Esophagus squamous epithelium (tissue), 5 donors: Measurements from ENCODE around the gene PPIL3. TPM values are rescaled to one million over a fixed set of nuclear protein-coding genes. Genes with fewer than 3 reads are reported as not detected.

Experiments used
- DNase-seq: peaks from one replicate; lab custom pipeline; 2025; lab: John Stamatoyannopoulos, UW
- H3K27ac ChIP-seq, 4 donors: fragments of 200-600 bp; sonication (generic); one replicate each; pipeline ENCODE4 v1.5.1; 2016 to 2019; ENCODE audit warnings: mild to moderate bottlenecking in 1 of 4
- H3K27me3 ChIP-seq, 4 donors: fragments of 200-600 bp; sonication (generic); 1 replicate in 3 of 4; 2 replicates in 1 of 4; pipeline versions ENCODE4 v1.5.1 to v1.6.0; 2017 to 2021; ENCODE audit warnings: antibody characterized with exemption in 1 of 4
- H3K36me3 ChIP-seq, 3 donors: fragments of 200-600 bp; sonication (generic); one replicate each; pipeline ENCODE4 v1.5.1; 2016 to 2019
- H3K4me1 ChIP-seq, 3 donors: fragments of 200-600 bp; sonication (generic); one replicate each; pipeline ENCODE4 v1.5.1; 2017 to 2019
- H3K4me3 ChIP-seq, 4 donors: fragments of 200-600 bp; sonication (generic); 1 replicate in 3 of 4; 2 replicates in 1 of 4; pipeline ENCODE4 v1.5.1; 2016 to 2019; ENCODE audit warnings: mild to moderate bottlenecking in 2 of 4, moderate library complexity in 1 of 4
- H3K9me3 ChIP-seq, 3 donors: fragments of 200-600 bp; sonication (generic); one replicate each; pipeline ENCODE4 v1.5.1; 2016 to 2019
- POLR2A ChIP-seq, 4 donors: fragments of 450-650 bp; IDR thresholded peaks; one replicate each; pipeline ENCODE4 v1.6.1; 2017; ENCODE audit warnings: antibody characterized with exemption in 4 of 4, mild to moderate bottlenecking in 4 of 4, moderate library complexity in 3 of 4
- WGBS, 2 donors: methylation state at CpG; one replicate each; pipeline ENCODE4 v1.1.5; 2018; 5-methylcytosine and 5-hydroxymethylcytosine counted together
- intact Hi-C: fragments of 100-400 bp; cut with DNase I; formaldehyde crosslinking; loops from one replicate; pipeline ENCODE4 v1.15.0; 2022
- small RNA-seq, 4 donors: library from RNA; depleted of rRNA; stranded (forward); fragments of <200 nt; gene quantifications; one replicate each; pipeline ENCODE3, GENCODE V24; 2016
- total RNA-seq, 4 donors: library from RNA; depleted of rRNA; stranded (reverse); fragments of >200 nt; gene quantifications; one replicate each; pipeline ENCODE4 v1.1.0, GENCODE V29; 2016
- TF ChIP-seq, protein P1 (sequence below), 6 experiments: fragments of 450-650 bp in 4 of 6; fragments of 200-600 bp in 2 of 6; sonication (generic) in 2 of 6; IDR thresholded peaks; one replicate each; pipeline ENCODE4 v1.5.1; 2016 to 2019; ENCODE audit warnings: antibody characterized with exemption in 6 of 6, mild to moderate bottlenecking in 4 of 6, moderate library complexity in 4 of 6
- donor health status: DM: yes; HTN: yes; CAD: no.

PPIL3 gene
- total RNA-seq, 4 donors from 2014 or later: 10.2 to 31.5 (median 12.8) TPM

DNA sequence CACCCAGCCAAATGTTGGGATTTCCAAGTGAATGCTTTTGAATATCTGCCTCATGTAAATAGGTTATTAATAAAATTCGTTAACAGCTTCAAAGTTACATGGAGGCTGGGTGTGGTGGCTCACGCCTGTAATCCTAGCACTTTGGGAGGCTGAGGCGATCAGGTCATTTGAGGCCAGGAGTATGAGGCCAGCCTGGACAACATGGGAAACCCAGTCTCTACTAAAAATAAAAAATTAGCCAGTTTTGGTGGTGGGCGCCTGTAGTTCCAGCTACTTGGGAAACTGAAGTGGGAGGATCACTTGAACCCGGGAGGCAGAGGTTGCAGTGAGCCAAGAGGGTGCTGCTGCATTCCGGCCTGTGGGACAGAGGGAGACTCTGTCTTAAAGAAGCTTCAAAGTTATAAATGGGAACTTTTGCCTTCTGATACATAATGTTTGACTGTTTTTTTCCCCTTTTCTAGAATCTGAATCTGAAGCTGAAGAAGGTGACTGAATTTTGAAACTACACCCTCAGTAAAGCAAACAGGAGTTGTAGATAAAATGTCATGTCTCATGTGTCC is 67.1 kb downstream of the PPIL3 start:
- no peak overlapping the region for H3K4me3 ChIP-seq
- 89 to 91% methylated on average over 6 of the region's 6 CpGs for whole genome bisulfite sequencing, 2 donors
- no peak for DNase-seq
- H3K27me3 ChIP-seq: no peaks in the 10 kb centered on the region
- no peak overlapping the region for H3K27ac ChIP-seq
- TF ChIP-seq POLR2A (IDR thresholded peaks at IDR 0.05): no peak
- TF ChIP-seq, protein P1, sequence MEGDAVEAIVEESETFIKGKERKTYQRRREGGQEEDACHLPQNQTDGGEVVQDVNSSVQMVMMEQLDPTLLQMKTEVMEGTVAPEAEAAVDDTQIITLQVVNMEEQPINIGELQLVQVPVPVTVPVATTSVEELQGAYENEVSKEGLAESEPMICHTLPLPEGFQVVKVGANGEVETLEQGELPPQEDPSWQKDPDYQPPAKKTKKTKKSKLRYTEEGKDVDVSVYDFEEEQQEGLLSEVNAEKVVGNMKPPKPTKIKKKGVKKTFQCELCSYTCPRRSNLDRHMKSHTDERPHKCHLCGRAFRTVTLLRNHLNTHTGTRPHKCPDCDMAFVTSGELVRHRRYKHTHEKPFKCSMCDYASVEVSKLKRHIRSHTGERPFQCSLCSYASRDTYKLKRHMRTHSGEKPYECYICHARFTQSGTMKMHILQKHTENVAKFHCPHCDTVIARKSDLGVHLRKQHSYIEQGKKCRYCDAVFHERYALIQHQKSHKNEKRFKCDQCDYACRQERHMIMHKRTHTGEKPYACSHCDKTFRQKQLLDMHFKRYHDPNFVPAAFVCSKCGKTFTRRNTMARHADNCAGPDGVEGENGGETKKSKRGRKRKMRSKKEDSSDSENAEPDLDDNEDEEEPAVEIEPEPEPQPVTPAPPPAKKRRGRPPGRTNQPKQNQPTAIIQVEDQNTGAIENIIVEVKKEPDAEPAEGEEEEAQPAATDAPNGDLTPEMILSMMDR (IDR thresholded peaks at IDR 0.05): no peak
- no peaks in the 10 kb centered on the region for H3K9me3 ChIP-seq
- intact Hi-C loops: no loop called here
- no peaks in the 10 kb centered on the region for H3K4me1 ChIP-seq
- H3K36me3 ChIP-seq: peaks cover 25 to 74% (median 55%) of the 10 kb centered on the region in 3 donors

Small RNA genes lying within 50 kb of the gene (small RNA-seq; reads per million reads assigned to genes)
- 0 reads per million in 4 donors for gene RF00019
- gene RNA5SP115: 0 reads per million in 4 donors
- gene RNU6-312P: 0 reads per million in 4 donors
- 0.07 to 2.2 (median 0.47) reads per million in 4 donors for gene RNU6-31P
- 0 reads per million in 4 donors for gene RNU6-762P

Other genes starting within 250 kb of the PPIL3 start
- 100 to 1,000 TPM; 129 to 303 (median 251) TPM for gene BZW1, start 77.2 kb downstream of the PPIL3 start, total RNA-seq
- 100 to 1,000 TPM in 1 of 4 donors, 10 to 100 TPM in 3; 59.4 to 161 (median 74.7) TPM for gene CLK1, start 24.4 kb downstream of the PPIL3 start, total RNA-seq
- gene NIF3L1, start 294 bp upstream of the PPIL3 start, total RNA-seq: 10 to 100 TPM; 13.5 to 24.0 (median 19.2) TPM
- 10 to 100 TPM in 3 of 4 donors, 1 to 10 TPM in 1; 6.2 to 22.5 (median 12.9) TPM for gene ORC2, start 74.6 kb upstream of the PPIL3 start, total RNA-seq
- gene HYCC2, start 182.6 kb upstream of the PPIL3 start, total RNA-seq: 10 to 100 TPM in 2 of 4 donors, 1 to 10 TPM in 2; 9.1 to 20.7 (median 11.2) TPM
- 100 to 1,000 TPM in 1 of 4 donors, 10 to 100 TPM in 3; 63.6 to 111 (median 77.3) TPM for gene NDUFB3, start 182.9 kb upstream of the PPIL3 start, total RNA-seq
- 100 to 1,000 TPM in 2 of 4 donors, 10 to 100 TPM in 2; 71.9 to 132 (median 114) TPM for gene CFLAR, start 227.1 kb upstream of the PPIL3 start, total RNA-seq